Measurements from ENCODE around the gene CD274.
"Not testable (repeated sequence)": the region's sequence is repeated elsewhere in the genome, so short reads cannot be mapped to it uniquely, and the experiment has no call there.

CD274 gene

GRCh38 chr9:5459289-5459829, 9.0 kb downstream of the CD274 start:
- peak; percentile 41 to 60 for DNase-seq (ENCODE audit: low read depth in 1 of 2, low spot score in 1 of 2)
- H3K4me3 ChIP-seq (replicated peaks; ENCODE audit: insufficient read depth, low read length) = no peak overlapping the region
- peak; percentile 39; the same call in 1 of the 2 replicates for TF ChIP-seq SPI1 (IDR thresholded peaks at IDR 0.05; ENCODE audit: borderline replicate concordance, low read depth)
- no peak for TF ChIP-seq CTCF (IDR thresholded peaks at IDR 0.05; ENCODE audit: insufficient read depth, low read length)
- H3K27me3 ChIP-seq (ENCODE audit: insufficient read depth, poor library complexity, severe bottlenecking) = no peaks in the 10 kb centered on the region
- H3K27ac ChIP-seq (replicated peaks) = no peak overlapping the region; the same call in 1 of the 2 replicates

GRCh38 chr9:5460157-5460556, 9.8 kb downstream of the CD274 start:
- no peaks in the 10 kb centered on the region for H3K27me3 ChIP-seq (ENCODE audit: insufficient read depth, poor library complexity, severe bottlenecking)
- no peak overlapping the region for H3K4me3 ChIP-seq (replicated peaks; ENCODE audit: insufficient read depth, low read length)
- no peak for TF ChIP-seq CTCF (IDR thresholded peaks at IDR 0.05; ENCODE audit: insufficient read depth, low read length)
- no peak for DNase-seq (ENCODE audit: low read depth in 1 of 2, low spot score in 1 of 2)
- H3K27ac ChIP-seq (replicated peaks) = no peak overlapping the region

GRCh38 chr9:5464831-5465330, 14.5 kb downstream of the CD274 start:
- TF ChIP-seq SPI1 (IDR thresholded peaks at IDR 0.05; ENCODE audit: borderline replicate concordance, low read depth) = peak; percentile 40; the same call in 1 of the 2 replicates
- not testable (repeated sequence) for H3K4me3 ChIP-seq (replicated peaks; ENCODE audit: insufficient read depth, low read length); H3K27ac ChIP-seq (replicated peaks); H3K27me3 ChIP-seq (ENCODE audit: insufficient read depth, poor library complexity, severe bottlenecking)
- DNase-seq (ENCODE audit: low read depth in 1 of 2, low spot score in 1 of 2) = peak in 1 of 2 experiments; percentile 14

GRCh38 chr9:5466005-5466404, 15.7 kb downstream of the CD274 start:
- no peak for TF ChIP-seq CTCF (IDR thresholded peaks at IDR 0.05; ENCODE audit: insufficient read depth, low read length)
- TF ChIP-seq REST (IDR thresholded peaks at IDR 0.05; ENCODE audit: insufficient replicate concordance, low read depth) = no peak
- TF ChIP-seq SPI1 (IDR thresholded peaks at IDR 0.05; ENCODE audit: borderline replicate concordance, low read depth) = no peak
- no peak for TF ChIP-seq POLR2AphosphoS5 (IDR thresholded peaks at IDR 0.05; ENCODE audit: low read depth)
- no peak for TF ChIP-seq GABPA (IDR thresholded peaks at IDR 0.05; ENCODE audit: low read depth)
- Histone ChIP-seq H3K4me3 (replicated peaks; ENCODE audit: insufficient read depth, low read length) (no peak overlapping the region), H3K27ac (replicated peaks) (no peak overlapping the region), H3K27me3 (ENCODE audit: insufficient read depth, poor library complexity, severe bottlenecking) (no peaks in the 10 kb centered on the region)
- DNase-seq (ENCODE audit: low read depth in 1 of 2, low spot score in 1 of 2) = no peak

- Histone ChIP-seq H3K27me3 (ENCODE audit: insufficient read depth, poor library complexity, severe bottlenecking) (no peaks in the 10 kb centered on the region), H3K27ac (replicated peaks) (no peak overlapping the region), H3K4me3 (replicated peaks; ENCODE audit: insufficient read depth, low read length) (no peak overlapping the region)
- peak in 1 of 2 experiments; percentile 25 for DNase-seq (ENCODE audit: low read depth in 1 of 2, low spot score in 1 of 2)
- TF ChIP-seq GABPA (IDR thresholded peaks at IDR 0.05; ENCODE audit: low read depth) = no peak
- TF ChIP-seq SPI1 (IDR thresholded peaks at IDR 0.05; ENCODE audit: borderline replicate concordance, low read depth) = no peak
- no peak for TF ChIP-seq CTCF (IDR thresholded peaks at IDR 0.05; ENCODE audit: insufficient read depth, low read length)
- no peak for TF ChIP-seq REST (IDR thresholded peaks at IDR 0.05; ENCODE audit: insufficient replicate concordance, low read depth)
- TF ChIP-seq POLR2AphosphoS5 (IDR thresholded peaks at IDR 0.05; ENCODE audit: low read depth) = no peak
These were observed 16.4 kb downstream of the CD274 start for GRCh38 chr9:5466766-5467165.

Measured in HL-60 (cell line).